Glomerular endothelial cell (primary cell): Measurements from ENCODE around the gene RPS15A. TPM values are rescaled to one million over a fixed set of nuclear protein-coding genes. Genes with fewer than 3 reads are reported as not detected.
"Not testable (repeated sequence)": the region's sequence is repeated elsewhere in the genome, so short reads cannot be mapped to it uniquely, and the experiment has no call there.

Experiments
- DNase-seq: peaks from one replicate; pipeline ENCODE4 v3.0.0-alpha.2; 2011; ENCODE audit warnings: low read depth, low spot score; ENCODE audit errors: extremely low read depth
- total RNA-seq: library from RNA; depleted of rRNA; stranded (reverse); fragments of >200 nt; gene quantifications from 2 replicates; pipeline ENCODE4 v1.2.3, GENCODE V29; 2015

The RPS15A gene
- total RNA-seq, 1 donor from 2014 or later: 1,285 TPM

- no peak for DNase-seq
Observed at GRCh38 chr16:18799500-18799899, 9.4 kb upstream of the RPS15A start.

GRCh38 chr16:18797746-18798145, 7.6 kb upstream of the RPS15A start:
- no peak for DNase-seq

- DNase-seq: no peak
Observed at GRCh38 chr16:18796377-18796776, 6.2 kb upstream of the RPS15A start.

- no peak for DNase-seq
Observed at GRCh38 chr16:18792836-18793433, 2.8 kb upstream of the RPS15A start.

DNA sequence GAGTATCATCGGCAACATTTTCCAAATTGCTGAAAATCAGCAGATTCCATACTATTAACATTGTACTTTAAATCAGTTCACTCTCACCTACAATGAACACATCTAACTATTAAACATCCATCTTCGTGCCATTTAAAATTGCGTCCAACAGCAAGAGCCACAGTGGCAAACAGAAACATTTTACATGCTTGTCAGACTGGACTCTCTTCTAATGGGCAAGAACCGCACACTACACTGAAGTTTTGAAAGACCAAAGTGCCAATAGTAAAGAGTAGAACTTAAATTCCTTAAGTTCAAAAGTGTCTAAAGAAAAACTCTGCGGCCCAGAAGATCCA, 652 bp downstream of the RPS15A start:
- DNase-seq: no peak

DNA sequence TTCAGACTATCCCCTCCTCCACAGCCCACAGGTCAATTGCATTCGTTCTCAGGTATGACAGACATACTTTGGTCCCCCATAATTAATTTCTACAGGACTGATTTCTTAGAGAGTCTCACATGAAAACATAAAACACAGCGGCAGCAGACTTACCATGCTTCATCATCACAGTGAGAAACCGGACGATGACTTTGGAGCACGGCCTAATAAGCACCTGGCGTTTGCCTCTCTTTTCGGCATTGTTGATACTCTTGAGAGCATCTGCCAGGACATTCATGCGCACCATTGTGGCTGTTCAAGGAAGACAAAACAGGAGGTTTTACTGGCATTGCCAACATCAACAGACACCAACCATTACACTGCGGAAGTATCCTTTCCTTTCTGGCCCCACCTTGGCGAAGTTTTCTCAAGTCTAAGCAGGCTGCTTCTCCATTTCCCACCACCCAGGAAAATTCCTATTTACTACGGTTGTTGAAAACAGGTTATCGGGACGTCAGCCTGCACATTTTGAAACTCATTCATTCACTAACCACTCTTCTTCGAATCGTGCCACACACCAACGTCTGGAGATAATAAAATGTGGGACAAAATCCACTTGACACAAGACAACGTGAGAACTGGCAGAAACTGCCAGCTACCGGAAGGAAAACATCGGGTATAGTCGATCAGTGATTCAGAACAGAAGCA, 1.2 kb downstream of the RPS15A start:
- DNase-seq: no peak

DNA sequence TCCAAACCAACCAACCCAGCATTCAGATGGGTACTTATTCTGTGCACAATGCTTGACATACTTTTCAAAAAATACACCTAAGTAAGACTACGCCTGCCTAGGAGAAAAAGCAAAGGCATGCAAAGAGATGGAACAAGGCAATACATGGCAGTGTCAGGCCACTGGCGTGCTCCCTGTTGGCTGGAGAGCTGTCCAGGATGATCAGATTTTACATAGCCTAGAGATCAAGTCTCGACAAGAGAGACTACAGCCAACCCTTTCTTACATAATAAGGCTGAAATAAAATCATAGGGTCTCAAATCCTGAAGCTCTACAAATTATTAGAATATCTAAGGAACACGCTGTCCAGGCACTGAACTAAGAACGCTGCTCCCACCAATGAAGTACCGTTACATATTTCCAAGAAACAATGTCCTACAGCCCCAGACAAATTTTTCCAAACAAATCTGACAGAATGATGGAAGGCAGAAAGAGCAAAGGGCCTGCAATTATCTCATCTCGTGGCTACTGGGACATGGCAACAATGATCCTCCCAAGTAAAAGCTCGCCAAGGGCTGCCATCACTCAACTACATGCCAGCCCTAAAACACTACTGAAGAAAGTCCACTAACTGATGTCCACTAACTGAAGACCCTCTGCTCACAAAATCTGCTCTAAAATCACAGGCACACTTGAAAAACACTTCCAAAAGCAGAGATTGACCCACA, 5.1 kb downstream of the RPS15A start:
- no peak for DNase-seq

DNA sequence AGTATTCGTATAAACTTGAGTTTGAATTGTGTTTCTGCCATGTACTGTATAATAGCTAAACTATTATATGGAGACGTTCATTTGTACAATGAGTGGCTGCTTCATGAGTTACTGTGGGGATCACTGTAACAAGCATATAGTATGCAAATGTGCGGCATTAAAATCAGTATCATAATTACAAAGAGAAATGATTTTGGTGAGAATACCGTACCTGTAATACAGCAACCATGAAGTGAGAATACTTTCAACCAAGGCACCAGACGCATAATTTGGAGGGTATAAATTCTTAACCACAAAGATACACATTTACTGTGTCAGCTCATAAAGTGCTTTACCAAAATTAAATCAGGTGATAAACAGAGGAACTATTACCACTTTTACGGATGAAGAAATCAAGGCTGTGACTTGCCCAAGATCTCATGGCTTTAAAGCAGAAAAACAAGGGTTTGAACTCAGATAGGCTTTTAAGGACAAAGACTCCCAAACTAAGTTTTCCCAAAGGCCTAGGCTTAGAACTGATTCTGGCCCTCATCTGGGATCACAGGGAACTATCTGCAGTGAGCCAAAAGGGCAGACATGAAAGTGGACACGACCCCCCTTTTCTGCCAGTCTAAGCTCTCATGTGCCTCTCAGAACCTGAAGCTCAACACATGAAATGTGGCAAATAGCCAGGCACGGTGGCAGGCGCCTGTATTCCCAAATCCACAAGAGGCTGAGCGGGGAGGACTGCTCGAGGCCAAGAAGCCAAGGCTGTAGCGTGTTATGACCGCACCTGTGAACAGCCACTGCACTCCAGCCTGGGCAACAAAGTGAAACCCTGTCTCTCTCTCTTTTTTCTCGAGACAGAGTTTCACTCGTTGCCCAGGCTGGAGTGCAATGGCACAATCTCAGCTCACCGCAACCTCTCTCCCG, 6.4 kb downstream of the RPS15A start:
- no peak for DNase-seq

DNA sequence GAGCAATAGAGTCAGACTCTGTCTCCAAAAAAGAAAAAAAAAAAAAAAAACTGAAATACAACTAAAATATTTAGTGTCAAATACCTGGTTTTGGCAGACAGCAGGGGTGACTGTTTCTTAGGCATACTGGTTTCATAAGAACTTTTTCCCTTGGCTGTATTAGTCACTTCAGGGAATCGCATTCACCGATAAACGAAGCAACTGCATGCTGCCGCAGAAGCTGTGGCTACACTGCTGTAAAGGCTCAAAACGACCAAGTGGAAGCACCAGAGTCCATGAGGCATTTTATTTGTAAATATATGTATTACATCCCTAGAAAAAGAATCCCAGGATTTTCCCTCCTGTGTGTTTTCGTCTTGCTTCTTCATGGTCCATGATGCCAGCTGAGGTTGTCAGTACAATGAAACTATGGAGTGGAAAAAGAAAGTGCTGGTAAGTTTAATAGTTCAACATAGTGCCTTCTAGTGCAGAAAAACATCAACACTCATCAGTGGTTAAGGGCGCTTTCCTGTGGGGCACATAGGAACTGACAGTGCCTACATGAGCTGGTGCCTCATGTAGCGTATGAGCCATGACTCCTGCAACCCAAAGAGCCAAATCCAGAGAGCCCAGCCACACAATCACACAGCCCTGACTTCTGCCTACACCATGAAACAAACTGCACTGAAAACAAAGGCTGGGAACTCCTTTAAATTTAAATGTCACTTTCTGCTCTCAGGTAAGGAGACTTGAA, 7.3 kb downstream of the RPS15A start:
- DNase-seq: no peak

GRCh38 chr16:18781232-18781631, 8.9 kb downstream of the RPS15A start:
- not testable (repeated sequence) for DNase-seq

DNA sequence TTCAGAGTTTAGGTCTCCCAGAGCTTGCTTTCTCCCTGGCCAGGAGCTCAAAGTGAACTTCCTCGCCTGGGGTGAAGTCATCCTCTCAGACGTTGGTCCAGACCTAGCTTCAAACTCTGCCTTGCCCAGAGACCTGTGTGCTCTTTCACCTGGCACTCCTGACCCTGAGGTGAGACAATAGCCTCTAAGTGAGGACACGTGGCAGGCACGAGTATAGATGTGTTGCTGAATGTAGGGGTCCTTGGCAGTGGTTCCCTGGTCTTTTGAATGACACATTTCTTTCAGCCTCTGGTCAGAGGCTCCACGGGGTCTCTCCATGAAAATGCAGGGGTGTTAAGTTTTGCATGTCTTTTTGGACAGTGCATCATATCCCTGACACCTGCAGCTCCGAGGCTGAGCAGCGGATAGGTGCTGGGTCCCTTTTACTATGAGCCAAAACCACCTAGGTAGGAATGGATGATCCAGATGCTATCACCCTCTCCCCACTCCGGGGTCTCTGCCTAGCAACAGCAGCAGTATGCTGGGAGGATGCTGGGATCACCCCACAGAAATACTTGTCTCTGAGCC, 9.6 kb downstream of the RPS15A start:
- not testable (repeated sequence) for DNase-seq

DNA sequence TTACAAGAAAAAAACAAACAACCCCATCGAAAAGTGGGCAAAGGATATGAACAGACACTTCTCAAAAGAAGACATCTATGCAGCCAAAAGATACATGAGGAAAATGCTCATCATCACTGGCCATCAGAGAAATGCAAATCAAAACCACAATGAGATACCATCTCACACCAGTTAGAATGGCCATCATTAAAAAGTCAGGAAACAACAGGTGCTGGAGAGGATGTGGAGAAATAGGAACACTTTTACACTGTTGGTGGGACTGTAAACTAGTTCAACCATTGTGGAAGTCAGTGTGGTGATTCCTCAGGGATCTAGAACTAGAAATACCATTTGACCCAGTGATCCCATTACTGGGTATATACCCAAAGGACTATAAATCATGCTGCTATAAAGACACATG, 12.5 kb downstream of the RPS15A start:
- not testable (repeated sequence) for DNase-seq

GRCh38 chr16:18776334-18776733, 13.8 kb downstream of the RPS15A start:
- DNase-seq: not testable (repeated sequence)

DNA sequence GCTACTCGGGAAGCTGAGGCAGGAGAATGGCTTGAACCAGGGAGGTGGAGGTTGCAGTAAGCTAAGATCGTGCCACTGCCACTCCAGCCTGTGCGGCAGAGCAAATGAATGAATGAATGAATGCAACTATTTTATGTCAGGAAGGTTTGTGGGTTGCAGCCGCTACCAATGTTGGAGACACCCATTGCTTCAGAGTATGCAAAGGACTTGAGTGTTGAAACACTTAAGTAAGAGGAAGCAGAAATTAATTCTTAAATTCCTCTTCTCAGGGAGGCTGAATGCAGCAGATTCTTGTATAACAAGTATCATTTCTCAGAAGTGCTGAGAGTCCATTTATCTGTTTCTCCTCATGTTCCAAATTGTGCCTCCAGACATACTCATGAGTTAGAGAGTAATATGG, 15.5 kb downstream of the RPS15A start:
- DNase-seq: not testable (repeated sequence)

DNA sequence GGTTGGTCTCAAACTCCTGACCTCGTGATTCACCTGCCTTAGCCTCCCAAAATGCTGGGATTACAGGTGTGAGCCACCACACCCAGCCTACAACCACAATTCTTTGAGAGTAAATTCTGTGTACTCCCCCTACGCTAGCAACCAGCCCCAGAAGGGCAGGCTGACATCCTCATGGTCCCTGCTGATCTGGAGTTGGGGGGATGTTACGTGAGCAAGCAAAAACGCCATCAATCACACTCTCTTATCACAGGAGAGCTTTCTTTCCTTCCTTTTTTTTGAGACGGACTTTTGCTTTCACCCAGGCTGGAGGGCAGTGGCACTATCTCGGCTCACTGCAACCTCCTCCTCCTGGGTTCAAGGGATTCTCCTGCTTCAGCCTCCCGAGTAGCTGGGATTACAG, 18.0 kb downstream of the RPS15A start:
- DNase-seq: not testable (repeated sequence)

GRCh38 chr16:18770336-18770962, 19.7 kb downstream of the RPS15A start:
- not testable (repeated sequence) for DNase-seq

DNA sequence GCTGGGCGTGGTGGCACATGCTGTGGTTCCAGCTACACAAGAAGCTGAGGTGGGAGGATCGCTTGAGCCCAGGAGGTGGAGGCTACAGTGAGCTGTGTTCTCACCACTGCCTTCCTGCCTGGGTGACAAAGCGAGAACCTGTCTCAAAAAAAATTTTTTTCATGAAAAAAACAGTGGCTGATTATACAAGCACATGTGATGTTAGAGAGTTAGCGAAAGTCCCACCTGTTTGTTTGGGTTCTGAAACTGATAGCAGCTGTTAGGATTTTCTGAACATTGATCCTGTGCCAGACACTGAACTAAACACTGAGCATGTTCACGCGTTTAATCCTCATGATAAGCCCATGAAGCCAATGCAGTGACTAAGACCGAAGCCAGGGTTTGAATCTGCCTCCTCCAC, 22.9 kb downstream of the RPS15A start:
- DNase-seq: not testable (repeated sequence)

- not testable (repeated sequence) for DNase-seq
Observed at GRCh38 chr16:18762713-18763112, 27.4 kb downstream of the RPS15A start.
